HUES6 (cell line): Measurements from ENCODE around the gene OSM.

Experiments
- H3K27ac ChIP-seq: 2 replicates; pipeline ENCODE4 v1.7.0; 2013; ENCODE audit warnings: low read depth, mild to moderate bottlenecking, low read length, inconsistent platforms
- H3K27me3 ChIP-seq: 2 replicates; pipeline ENCODE4 v1.6.1; 2013; ENCODE audit warnings: low read length; ENCODE audit not compliant: control insufficient read depth, insufficient read depth
- H3K36me3 ChIP-seq: 2 replicates; pipeline ENCODE4 v1.6.1; 2013; ENCODE audit warnings: low read length; ENCODE audit not compliant: control insufficient read depth, insufficient read depth
- H3K4me1 ChIP-seq: 2 replicates; pipeline ENCODE4 v1.6.1; 2013; ENCODE audit warnings: low read length; ENCODE audit not compliant: control insufficient read depth, insufficient read depth
- H3K4me3 ChIP-seq: 2 replicates; pipeline ENCODE4 v1.5.1; 2013; ENCODE audit warnings: low read depth, low read length
- H3K9ac ChIP-seq: one replicate; pipeline ENCODE4 v1.6.1; 2013; ENCODE audit warnings: mild to moderate bottlenecking, low read length
- H3K9me3 ChIP-seq: 2 replicates; pipeline ENCODE4 v1.6.1; 2013; ENCODE audit warnings: low read depth, low read length; ENCODE audit not compliant: control insufficient read depth, insufficient read depth

The OSM gene

DNA sequence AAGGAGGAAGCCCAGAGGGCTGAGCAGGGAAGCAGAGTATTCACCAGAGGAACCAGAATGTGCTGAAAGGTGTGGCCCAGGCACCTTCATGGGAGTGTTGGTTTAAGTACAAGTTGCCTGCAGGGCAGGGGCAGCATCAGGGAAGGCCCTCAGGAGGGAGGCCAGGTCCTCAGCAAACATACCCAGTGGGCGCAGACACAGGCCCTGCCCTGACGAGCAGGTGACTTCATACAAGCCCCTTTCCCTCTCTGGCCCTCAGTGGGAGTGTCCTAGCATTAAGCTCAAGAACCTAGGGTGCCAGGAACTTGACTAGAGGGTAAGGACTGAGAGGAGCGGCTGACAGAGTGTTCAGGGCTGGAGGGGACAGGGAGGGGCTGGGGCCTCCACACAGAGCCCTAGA lies 30.2 kb upstream of the OSM start:
- Histone ChIP-seq H3K36me3 (peaks cover 12% of the 10 kb centered on the region), H3K27ac (no peak overlapping the region)

DNA sequence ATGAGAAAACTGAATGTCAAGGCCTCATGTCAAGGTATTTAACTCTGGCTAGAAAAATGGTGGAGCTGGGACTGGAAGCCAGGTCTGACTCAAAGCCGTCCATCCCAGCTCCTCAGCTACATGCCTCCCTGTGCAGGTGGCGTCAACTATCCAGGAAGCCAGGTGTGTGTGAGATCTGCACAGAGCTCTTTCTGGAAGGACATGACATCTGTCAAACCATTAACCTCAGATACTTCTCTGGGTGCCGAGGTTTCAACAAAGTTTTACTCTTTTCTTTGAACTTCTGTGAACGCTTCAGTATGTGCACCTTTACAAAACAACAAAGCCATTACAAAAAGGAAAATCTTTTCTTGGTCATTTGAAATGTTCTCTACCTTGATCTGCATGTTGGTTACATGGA lies 29.7 kb upstream of the OSM start:
- Histone ChIP-seq H3K27me3 (no peaks in the 10 kb centered on the region), H3K9ac (no peak overlapping the region), H3K4me3 (no peak overlapping the region), H3K27ac (no peak overlapping the region), H3K36me3 (peaks cover 12% of the 10 kb centered on the region), H3K4me1 (no peaks in the 10 kb centered on the region), H3K9me3 (no peaks in the 10 kb centered on the region)

More for the DNA sequence above, 30.2 kb upstream of the OSM start:
- Histone ChIP-seq H3K9ac (no peak overlapping the region), H3K9me3 (no peaks in the 10 kb centered on the region), H3K27me3 (no peaks in the 10 kb centered on the region), H3K4me1 (no peaks in the 10 kb centered on the region), H3K4me3 (no peak overlapping the region)

DNA sequence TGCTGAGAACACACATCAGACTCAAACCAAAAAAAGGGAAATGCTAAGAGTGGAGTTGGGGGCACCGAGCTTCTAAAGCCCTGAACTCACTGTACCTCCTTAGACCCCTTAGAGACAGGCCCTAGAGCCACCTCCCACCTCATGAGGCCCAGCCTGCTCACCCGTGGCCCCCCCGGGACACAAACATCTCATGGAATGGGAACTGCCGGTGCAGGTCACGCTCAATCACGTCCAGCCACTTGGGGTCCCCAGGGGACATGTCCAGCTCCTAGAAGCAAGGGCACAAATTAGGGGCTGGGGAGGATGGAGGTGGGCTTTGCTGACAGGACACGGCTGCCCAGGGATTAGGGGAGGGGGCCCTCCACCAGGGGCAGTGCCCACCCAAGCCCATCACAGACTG lies 28.9 kb upstream of the OSM start:
- Histone ChIP-seq H3K9me3 (no peaks in the 10 kb centered on the region), H3K27me3 (no peaks in the 10 kb centered on the region), H3K4me1 (peaks cover 6% of the 10 kb centered on the region; the same call in 1 of the 2 replicates), H3K9ac (no peak overlapping the region), H3K27ac (no peak overlapping the region), H3K36me3 (peaks cover 12% of the 10 kb centered on the region), H3K4me3 (no peak overlapping the region)

DNA sequence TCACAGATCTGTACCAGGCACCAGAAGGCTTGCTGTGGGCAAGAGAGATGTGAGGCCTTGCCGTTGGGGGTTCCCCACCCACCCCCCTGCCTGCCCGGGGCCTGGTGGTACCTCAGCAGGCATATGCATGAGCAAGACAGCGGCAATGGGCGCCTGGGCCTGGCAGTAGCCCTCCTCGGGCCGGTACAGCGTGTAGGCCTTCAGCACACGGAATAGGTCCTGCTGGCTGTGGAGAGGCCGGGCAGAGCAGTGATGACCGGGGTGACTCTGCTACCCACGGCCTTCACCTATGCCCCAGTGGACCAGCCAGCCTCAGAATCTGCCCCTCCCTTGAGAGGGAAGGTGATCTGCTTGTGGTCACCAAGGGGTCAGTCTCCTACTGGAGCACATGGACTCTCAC lies 28.2 kb upstream of the OSM start:
- H3K4me1 ChIP-seq: peaks cover 14% of the 10 kb centered on the region
- H3K4me3 ChIP-seq: no peak overlapping the region
- no peak overlapping the region for H3K9ac ChIP-seq
- H3K27me3 ChIP-seq: no peaks in the 10 kb centered on the region
- H3K27ac ChIP-seq: no peak overlapping the region
- no peaks in the 10 kb centered on the region for H3K9me3 ChIP-seq
- peaks cover 12% of the 10 kb centered on the region for H3K36me3 ChIP-seq

DNA sequence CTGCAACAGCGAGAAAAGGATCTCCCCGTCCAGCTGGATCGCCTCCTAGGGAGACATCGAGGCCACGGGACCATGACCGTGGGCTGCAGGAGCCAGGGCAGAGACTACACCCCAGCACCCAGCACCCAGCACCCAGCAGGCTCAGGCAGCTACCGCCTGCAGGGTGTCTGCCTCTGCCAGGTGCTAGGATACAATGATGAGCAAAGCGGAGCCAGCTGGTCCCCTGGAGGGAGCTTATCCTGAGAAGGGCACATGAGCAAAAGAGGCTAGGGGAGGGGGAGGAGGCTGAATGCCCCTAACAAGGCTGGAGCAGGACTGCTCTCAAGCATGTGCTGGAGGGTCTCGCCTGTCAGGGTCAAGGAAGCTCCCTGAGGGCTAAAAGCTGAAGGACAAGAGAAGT lies 27.4 kb upstream of the OSM start:
- H3K27me3 ChIP-seq: no peaks in the 10 kb centered on the region
- H3K9me3 ChIP-seq: no peaks in the 10 kb centered on the region
- peaks cover 15% of the 10 kb centered on the region for H3K4me1 ChIP-seq
- H3K27ac ChIP-seq: no peak overlapping the region
- peaks cover 12% of the 10 kb centered on the region for H3K36me3 ChIP-seq
- no peak overlapping the region for H3K9ac ChIP-seq
- H3K4me3 ChIP-seq: no peak overlapping the region

DNA sequence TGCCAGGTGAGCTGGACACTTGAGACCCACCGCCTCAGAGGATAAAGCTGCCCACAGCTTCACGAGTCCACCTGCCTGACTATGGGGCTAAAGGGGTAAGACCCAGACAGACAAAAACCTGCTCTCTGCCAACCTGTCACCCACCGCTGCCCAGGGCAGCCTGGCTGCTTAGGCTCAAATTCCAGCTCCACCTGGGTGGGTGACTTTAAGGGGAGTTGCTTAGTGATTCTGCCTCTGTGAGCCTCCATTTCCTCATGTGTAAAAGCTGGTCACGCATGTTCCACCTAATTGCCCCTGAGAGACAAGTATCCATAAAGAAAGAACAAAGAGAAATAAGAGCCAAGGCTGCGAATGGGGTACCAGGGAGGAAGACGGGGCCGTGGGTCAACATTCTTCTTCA lies 26.4 kb upstream of the OSM start:
- peaks cover 12% of the 10 kb centered on the region for H3K36me3 ChIP-seq
- H3K4me3 ChIP-seq: no peak overlapping the region
- H3K4me1 ChIP-seq: peaks cover 15% of the 10 kb centered on the region
- H3K27ac ChIP-seq: no peak overlapping the region
- no peak overlapping the region for H3K9ac ChIP-seq
- H3K9me3 ChIP-seq: no peaks in the 10 kb centered on the region
- no peaks in the 10 kb centered on the region for H3K27me3 ChIP-seq

DNA sequence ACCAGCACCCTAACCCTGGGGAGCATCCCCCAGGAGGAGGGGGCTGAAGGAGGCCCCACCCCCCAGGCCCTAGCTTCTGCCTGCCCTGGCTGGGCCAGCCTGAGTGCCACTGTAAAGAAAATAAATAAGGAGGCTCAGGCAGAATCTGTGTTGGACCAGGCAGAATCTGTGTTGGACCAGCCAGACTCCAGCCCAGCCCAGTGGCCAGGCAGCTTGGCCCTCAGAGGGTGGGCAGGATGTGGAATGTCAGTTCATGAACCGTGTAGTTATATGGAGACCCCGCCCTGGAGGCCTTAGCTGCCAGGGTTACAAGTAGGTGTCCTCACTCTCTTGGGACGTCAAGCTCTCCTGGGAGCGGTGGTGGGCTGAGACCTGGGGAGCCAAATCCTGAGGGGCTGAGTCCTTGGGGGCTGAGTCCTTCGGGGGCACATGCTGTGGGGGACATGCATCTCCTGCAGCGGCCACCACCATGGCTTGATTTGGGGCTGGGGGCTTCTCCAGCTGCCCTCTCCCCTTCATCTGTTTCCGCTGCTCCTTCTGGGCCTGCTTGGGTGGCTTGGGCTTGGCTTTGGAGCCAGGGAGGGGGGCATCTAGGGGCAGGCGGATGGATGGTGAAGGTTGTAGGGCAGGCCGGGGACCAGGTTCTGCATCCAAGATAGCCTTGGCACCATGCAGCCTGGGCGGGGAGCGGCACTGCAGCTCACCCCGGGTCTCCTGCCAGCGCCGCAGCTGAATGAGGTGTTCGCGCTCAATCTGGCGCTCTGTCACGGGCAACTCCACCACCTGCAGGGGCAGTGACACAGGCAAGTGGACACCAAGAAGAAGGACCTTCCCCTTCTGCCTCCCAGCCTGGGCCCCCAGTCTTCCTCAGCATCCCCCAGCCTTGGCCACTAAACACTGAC lies 25.7 kb upstream of the OSM start:
- Histone ChIP-seq H3K27ac (no peak overlapping the region), H3K4me1 (peaks cover 15% of the 10 kb centered on the region), H3K4me3 (no peak overlapping the region), H3K9me3 (no peaks in the 10 kb centered on the region), H3K36me3 (peaks cover 12% of the 10 kb centered on the region), H3K27me3 (no peaks in the 10 kb centered on the region), H3K9ac (no peak overlapping the region)

DNA sequence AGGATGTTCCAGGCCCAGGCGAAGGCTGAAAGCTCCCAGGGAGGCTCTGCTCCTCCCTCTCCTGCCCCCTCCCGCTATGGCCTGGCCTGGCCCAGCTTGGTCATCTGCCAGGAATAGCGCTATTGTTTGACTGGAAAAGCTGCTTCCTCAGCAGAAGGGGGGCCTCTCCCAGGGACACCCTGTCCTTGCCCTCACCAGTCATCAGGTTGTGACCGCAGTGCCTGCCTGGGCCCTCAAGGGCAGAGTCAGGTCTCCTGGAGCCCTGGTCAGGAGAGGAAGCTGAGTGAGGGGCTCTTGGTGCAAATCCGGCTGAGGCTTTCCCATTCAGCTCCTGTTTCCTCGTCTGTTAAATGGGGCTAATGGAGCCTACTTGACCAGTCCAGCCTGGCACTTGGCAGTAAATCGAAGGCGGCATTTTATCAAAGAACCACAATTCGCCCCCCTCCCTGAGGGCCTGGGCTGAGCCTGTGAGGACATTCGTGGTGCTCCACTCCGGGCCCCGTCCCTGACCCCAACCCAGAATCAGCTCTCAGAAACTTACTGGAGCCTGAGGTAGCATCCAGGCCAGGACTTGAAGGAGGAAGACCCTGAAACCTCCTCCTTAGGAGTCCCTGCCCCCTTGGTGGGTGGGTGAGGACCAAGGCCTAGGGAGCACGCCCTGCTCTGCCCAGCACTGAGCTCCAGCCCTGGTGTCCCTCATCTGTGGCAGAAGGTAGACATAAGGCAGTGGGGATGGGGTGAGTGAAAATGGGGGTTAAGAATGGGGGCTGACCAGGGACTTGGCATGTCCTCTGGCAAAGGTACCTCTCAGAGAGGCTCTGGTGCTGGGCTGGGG lies 24.6 kb upstream of the OSM start:
- Histone ChIP-seq H3K9me3 (no peaks in the 10 kb centered on the region), H3K4me3 (no peak overlapping the region), H3K36me3 (peaks cover 16% of the 10 kb centered on the region), H3K4me1 (peaks cover 15% of the 10 kb centered on the region), H3K9ac (no peak overlapping the region), H3K27me3 (no peaks in the 10 kb centered on the region), H3K27ac (no peak overlapping the region)

DNA sequence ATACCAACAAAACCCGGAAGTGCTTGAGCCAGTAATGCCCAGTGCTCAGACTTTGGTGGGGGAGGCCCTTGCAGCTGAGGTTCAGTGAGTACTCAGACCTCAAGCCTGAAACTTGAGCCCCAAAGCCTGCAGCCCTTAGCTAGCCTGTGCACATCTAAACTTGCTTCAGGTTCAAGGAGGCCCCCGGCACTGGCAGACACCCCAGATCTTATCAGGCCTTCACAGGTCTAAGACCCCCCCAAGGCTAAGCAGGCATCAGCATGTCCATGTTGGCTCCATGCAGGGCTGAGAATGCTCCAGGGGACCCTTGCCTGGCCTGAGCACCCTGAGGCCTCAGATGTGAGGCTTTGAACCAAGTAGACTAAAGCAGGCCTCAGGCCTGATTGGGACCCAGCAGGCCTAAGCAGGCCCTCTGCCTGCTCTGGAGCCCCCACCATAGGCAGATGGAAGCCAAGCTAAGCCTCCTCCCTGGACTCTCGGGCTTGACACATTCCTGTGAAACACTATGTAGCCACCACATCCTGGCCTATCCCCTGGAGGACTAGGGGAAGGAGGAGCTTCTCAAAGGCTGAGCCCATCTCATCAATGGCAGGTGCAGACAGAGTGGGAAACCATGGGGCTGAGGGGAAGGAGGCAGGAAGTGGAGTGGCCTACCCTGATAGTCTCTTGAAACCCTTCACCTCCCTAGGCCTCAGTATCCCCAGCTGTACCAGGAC lies 23.8 kb upstream of the OSM start:
- H3K4me1 ChIP-seq: peaks cover 15% of the 10 kb centered on the region
- no peak overlapping the region for H3K27ac ChIP-seq
- no peaks in the 10 kb centered on the region for H3K27me3 ChIP-seq
- no peaks in the 10 kb centered on the region for H3K9me3 ChIP-seq
- no peak overlapping the region for H3K9ac ChIP-seq
- peaks cover 16% of the 10 kb centered on the region for H3K36me3 ChIP-seq
- H3K4me3 ChIP-seq: peak overlapping the region; percentile 72

DNA sequence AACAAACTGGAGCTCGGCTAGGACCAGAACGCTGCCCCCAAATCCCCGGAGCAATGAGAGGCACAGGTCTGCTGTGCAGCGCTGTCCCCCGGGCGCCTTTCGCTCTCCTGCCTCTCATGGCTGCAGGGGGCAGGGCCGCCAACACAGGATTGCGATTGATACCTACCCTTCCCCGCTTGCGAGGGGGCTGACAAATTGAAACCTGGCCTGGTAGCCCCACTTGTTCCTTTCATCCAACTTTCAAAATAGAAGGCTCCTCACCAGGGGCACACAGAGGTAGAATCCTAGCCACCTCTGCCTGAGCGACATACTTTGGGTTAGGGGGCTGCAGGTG lies 23.3 kb upstream of the OSM start:
- Histone ChIP-seq H3K4me3 (peak overlapping the region; percentile 72), H3K4me1 (peaks cover 15% of the 10 kb centered on the region), H3K27ac (no peak overlapping the region), H3K36me3 (peaks cover 15% of the 10 kb centered on the region), H3K9ac (peak overlapping the region; percentile 56), H3K27me3 (no peaks in the 10 kb centered on the region), H3K9me3 (no peaks in the 10 kb centered on the region)
